Neural cell (in vitro differentiated cells): ENCODE measurements around the gene MRPS18C. TPM values are rescaled to one million over a fixed set of nuclear protein-coding genes. Genes with fewer than 3 reads are reported as not detected.

ENCODE experiments used
- H2AFZ ChIP-seq: fragments of 200-600, 300-800 bp; sonication (generic), shearing (Covaris generic); 2 replicates; pipeline ENCODE4 v1.6.0; 2014; ENCODE audit warnings: low read depth, mild to moderate bottlenecking, antibody characterized with exemption, low read length, moderate library complexity
- H3F3A ChIP-seq: fragments of 200-600 bp; shearing (Covaris generic); 2 replicates; pipeline ENCODE4 v1.6.1; 2016; ENCODE audit warnings: mild to moderate bottlenecking, moderate library complexity, mixed read lengths, antibody characterized with exemption, low read length; ENCODE audit not compliant: insufficient read depth, poor library complexity, severe bottlenecking
- H3K27ac ChIP-seq: fragments of 200-600, 300-800 bp; sonication (generic), shearing (Covaris generic); 2 replicates; pipeline ENCODE4 v1.5.1; 2014; ENCODE audit warnings: mild to moderate bottlenecking, low read length, moderate library complexity
- H3K27me3 ChIP-seq: fragments of 300-800, 200-600 bp; sonication (generic), shearing (Covaris generic); 2 replicates; pipeline ENCODE4 v1.6.0; 2014; ENCODE audit warnings: mild to moderate bottlenecking, low read depth, low read length, moderate library complexity; ENCODE audit not compliant: insufficient read depth
- H3K36me3 ChIP-seq: fragments of 300-800, 200-600 bp; sonication (generic), shearing (Covaris generic); 2 replicates; pipeline ENCODE4 v1.5.1; 2014; ENCODE audit warnings: mild to moderate bottlenecking, antibody characterized with exemption, low read length, moderate library complexity; ENCODE audit not compliant: insufficient read depth
- H3K4me2 ChIP-seq: fragments of 300-800, 200-600 bp; sonication (generic), shearing (Covaris generic); 2 replicates; pipeline ENCODE4 v1.6.0; 2014; ENCODE audit warnings: mild to moderate bottlenecking, low read length
- H3K4me3 ChIP-seq: fragments of 300-800, 200-600 bp; sonication (generic), shearing (Covaris generic); 2 replicates; pipeline ENCODE4 v1.5.1; 2014; ENCODE audit warnings: mild to moderate bottlenecking, low read length, moderate library complexity
- H3K79me2 ChIP-seq: fragments of 200-600 bp; shearing (Covaris generic); replicated peaks from 2 replicates; pipeline ENCODE4 v1.6.0; 2014; ENCODE audit warnings: mild to moderate bottlenecking, low read length, moderate library complexity; ENCODE audit not compliant: insufficient read depth
- H3K9ac ChIP-seq: fragments of 300-800, 200-600 bp; sonication (generic), shearing (Covaris generic); 2 replicates; pipeline ENCODE4 v1.6.1; 2016; ENCODE audit warnings: mild to moderate bottlenecking, low read length, mixed read lengths
- H3K9me2 ChIP-seq: fragments of 200-600 bp; shearing (Covaris generic); 2 replicates; pipeline ENCODE4 v1.6.1; 2016; ENCODE audit warnings: mild to moderate bottlenecking, low read length, mixed read lengths; ENCODE audit not compliant: insufficient read depth
- H3K9me3 ChIP-seq: fragments of 200-600, 300-800 bp; sonication (generic), shearing (Covaris generic); 2 replicates; pipeline ENCODE4 v1.6.1; 2016; ENCODE audit warnings: mild to moderate bottlenecking, mixed run types, low read length, moderate library complexity, mixed read lengths
- H4K20me1 ChIP-seq: fragments of 200-600 bp; shearing (Covaris generic); 2 replicates; pipeline ENCODE4 v1.6.1; 2016; ENCODE audit warnings: mild to moderate bottlenecking, mixed run types; ENCODE audit not compliant: insufficient read depth
- CTCF ChIP-seq: fragments of 450-650 bp; IDR thresholded peaks from 2 replicates; pipeline ENCODE4 v1.5.1; 2014; ENCODE audit warnings: antibody characterized with exemption, mild to moderate bottlenecking, moderate library complexity; ENCODE audit not compliant: poor library complexity, severe bottlenecking
- EP300 ChIP-seq: fragments of 450-650 bp; conservative IDR thresholded peaks from 2 replicates; pipeline ENCODE4 v1.6.1; 2014; ENCODE audit warnings: antibody characterized with exemption, mild to moderate bottlenecking, moderate library complexity; ENCODE audit not compliant: poor library complexity, severe bottlenecking
- EZH2 ChIP-seq: fragments of 200-600, 300-800 bp; shearing (Covaris generic), sonication (generic); IDR thresholded peaks from 2 replicates; pipeline ENCODE4 v1.6.1; 2014; ENCODE audit warnings: antibody characterized with exemption, low read length, borderline replicate concordance, mild to moderate bottlenecking; ENCODE audit not compliant: insufficient read depth, poor library complexity, severe bottlenecking
- MXI1 ChIP-seq: fragments of 450-650 bp; conservative IDR thresholded peaks from 2 replicates; pipeline ENCODE4 v1.6.1; 2014; ENCODE audit warnings: antibody characterized with exemption, mild to moderate bottlenecking; ENCODE audit not compliant: poor library complexity, severe bottlenecking
- POLR2AphosphoS5 ChIP-seq: IDR thresholded peaks from 2 replicates; pipeline ENCODE4 v1.6.1; 2012
- RAD21 ChIP-seq: fragments of 450-650 bp; conservative IDR thresholded peaks from 2 replicates; pipeline ENCODE4 v1.6.1; 2014; ENCODE audit warnings: antibody characterized with exemption, mild to moderate bottlenecking, moderate library complexity
- SMC3 ChIP-seq: fragments of 450-650 bp; conservative IDR thresholded peaks from 2 replicates; pipeline ENCODE4 v1.6.1; 2014; ENCODE audit warnings: antibody characterized with exemption, mild to moderate bottlenecking, moderate library complexity; ENCODE audit not compliant: poor library complexity
- TAF1 ChIP-seq: IDR thresholded peaks from 2 replicates; pipeline ENCODE4 v1.6.1; 2012; ENCODE audit warnings: low read depth
- polyA plus RNA-seq: library from polyadenylated mRNA; depleted of rRNA; stranded (reverse); fragments of >200 nt; gene quantifications from 2 replicates; pipeline ENCODE4 v1.2.3, GENCODE V29; 2014
- TF ChIP-seq, protein P1 (sequence below): IDR thresholded peaks from 2 replicates; pipeline ENCODE4 v1.6.1; 2012; ENCODE audit warnings: borderline replicate concordance

MRPS18C gene
- polyA plus RNA-seq, 1 donor from 2014 or later: 60.6 TPM

DNA sequence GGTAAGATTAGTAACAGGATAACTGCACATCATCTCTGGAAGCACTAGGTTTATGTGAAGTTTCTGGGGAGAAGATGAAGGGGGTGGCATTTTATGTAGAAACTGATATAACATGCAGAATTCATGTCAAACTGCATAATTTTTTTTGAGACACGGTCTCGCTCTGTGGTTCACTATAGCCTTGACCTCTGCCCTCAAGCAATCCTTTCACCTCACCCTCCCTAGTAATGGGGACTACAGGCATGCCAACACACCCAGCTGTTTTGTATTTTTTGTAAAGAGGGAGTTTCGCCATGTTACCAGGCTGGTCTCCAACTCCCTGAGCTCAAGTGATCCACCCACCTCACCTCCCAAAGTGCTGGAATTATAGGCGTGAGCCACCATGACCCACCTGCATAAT, 17.6 kb downstream of the MRPS18C start:
- no peak overlapping the region for H3K9ac ChIP-seq
- TF ChIP-seq, protein P1, sequence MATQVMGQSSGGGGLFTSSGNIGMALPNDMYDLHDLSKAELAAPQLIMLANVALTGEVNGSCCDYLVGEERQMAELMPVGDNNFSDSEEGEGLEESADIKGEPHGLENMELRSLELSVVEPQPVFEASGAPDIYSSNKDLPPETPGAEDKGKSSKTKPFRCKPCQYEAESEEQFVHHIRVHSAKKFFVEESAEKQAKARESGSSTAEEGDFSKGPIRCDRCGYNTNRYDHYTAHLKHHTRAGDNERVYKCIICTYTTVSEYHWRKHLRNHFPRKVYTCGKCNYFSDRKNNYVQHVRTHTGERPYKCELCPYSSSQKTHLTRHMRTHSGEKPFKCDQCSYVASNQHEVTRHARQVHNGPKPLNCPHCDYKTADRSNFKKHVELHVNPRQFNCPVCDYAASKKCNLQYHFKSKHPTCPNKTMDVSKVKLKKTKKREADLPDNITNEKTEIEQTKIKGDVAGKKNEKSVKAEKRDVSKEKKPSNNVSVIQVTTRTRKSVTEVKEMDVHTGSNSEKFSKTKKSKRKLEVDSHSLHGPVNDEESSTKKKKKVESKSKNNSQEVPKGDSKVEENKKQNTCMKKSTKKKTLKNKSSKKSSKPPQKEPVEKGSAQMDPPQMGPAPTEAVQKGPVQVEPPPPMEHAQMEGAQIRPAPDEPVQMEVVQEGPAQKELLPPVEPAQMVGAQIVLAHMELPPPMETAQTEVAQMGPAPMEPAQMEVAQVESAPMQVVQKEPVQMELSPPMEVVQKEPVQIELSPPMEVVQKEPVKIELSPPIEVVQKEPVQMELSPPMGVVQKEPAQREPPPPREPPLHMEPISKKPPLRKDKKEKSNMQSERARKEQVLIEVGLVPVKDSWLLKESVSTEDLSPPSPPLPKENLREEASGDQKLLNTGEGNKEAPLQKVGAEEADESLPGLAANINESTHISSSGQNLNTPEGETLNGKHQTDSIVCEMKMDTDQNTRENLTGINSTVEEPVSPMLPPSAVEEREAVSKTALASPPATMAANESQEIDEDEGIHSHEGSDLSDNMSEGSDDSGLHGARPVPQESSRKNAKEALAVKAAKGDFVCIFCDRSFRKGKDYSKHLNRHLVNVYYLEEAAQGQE: no peak

DNA sequence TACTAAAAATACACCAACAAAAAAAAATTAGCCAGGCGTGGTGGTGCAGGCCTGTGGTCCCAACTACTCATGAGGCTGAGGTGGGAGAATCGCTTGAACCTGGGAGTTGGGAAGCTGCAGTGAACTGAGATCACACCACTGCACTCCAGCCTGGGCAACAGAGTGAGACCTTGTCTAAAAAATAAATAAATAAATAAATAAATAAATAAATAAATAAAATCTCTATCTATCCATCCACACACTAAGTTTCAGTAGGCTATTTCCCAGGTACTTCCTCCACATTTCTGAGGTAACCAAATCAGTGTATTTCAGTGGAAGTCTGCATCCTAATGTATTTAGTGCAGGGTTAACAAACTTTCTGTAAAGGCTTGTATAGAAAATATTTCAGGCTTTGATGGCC, 18.1 kb downstream of the MRPS18C start:
- H3K27me3 ChIP-seq: no peaks in the 10 kb centered on the region
- H3K36me3 ChIP-seq: no peaks in the 10 kb centered on the region
- H3K79me2 ChIP-seq: no peaks in the 10 kb centered on the region
- no peak overlapping the region for H3K4me2 ChIP-seq
- H3K9ac ChIP-seq: no peak overlapping the region
- H2AFZ ChIP-seq: no peak overlapping the region
- no peaks in the 10 kb centered on the region for H3K9me3 ChIP-seq
- H3K4me3 ChIP-seq: no peak overlapping the region
- TF ChIP-seq MXI1 (no peak), TAF1 (no peak), EP300 (no peak), CTCF (no peak), RAD21 (no peak), SMC3 (no peak), POLR2AphosphoS5 (no peak), EZH2 (no peak)
- TF ChIP-seq, protein P1: no peak
- H3K27ac ChIP-seq: no peak overlapping the region
- H3F3A ChIP-seq: no peaks in the 10 kb centered on the region
- H4K20me1 ChIP-seq: no peaks in the 10 kb centered on the region
- no peaks in the 10 kb centered on the region for H3K9me2 ChIP-seq

More for the DNA sequence above, 17.6 kb downstream of the MRPS18C start:
- H2AFZ ChIP-seq: no peak overlapping the region
- H3K4me3 ChIP-seq: no peak overlapping the region
- no peak overlapping the region for H3K4me2 ChIP-seq
- H3K27me3 ChIP-seq: no peaks in the 10 kb centered on the region
- no peak overlapping the region for H3K27ac ChIP-seq
- H3K9me3 ChIP-seq: no peaks in the 10 kb centered on the region
- no peaks in the 10 kb centered on the region for H4K20me1 ChIP-seq
- H3K36me3 ChIP-seq: no peaks in the 10 kb centered on the region
- no peaks in the 10 kb centered on the region for H3K79me2 ChIP-seq
- no peaks in the 10 kb centered on the region for H3F3A ChIP-seq
- H3K9me2 ChIP-seq: no peaks in the 10 kb centered on the region
